ENCODE data around the gene PSMD7.

The PSMD7 gene

GRCh38 chr16:74280448-74280847, 16.2 kb upstream of the PSMD7 start:
- H3F3A ChIP-seq (ENCODE audit: insufficient read depth): no peaks in the 10 kb centered on the region
- TF ChIP-seq EZH2phosphoT487 (conservative IDR thresholded peaks at IDR 0.05; ENCODE audit: low read length): no peak
- no peak for TF ChIP-seq CTCF (IDR thresholded peaks at IDR 0.05; ENCODE audit: insufficient read depth, low read length, poor library complexity, severe bottlenecking)
- H3K36me3 ChIP-seq (ENCODE audit: low read length): no peaks in the 10 kb centered on the region

GRCh38 chr16:74281300-74281699, 15.3 kb upstream of the PSMD7 start:
- Histone ChIP-seq H3K9me2 (replicated peaks; ENCODE audit: insufficient read depth, low read length) (no peaks in the 10 kb centered on the region), H3K27ac (ENCODE audit: low read depth, low read length) (no peak overlapping the region), H3K79me2 (ENCODE audit: insufficient read depth, low read length) (no peaks in the 10 kb centered on the region), H2AFZ (ENCODE audit: low read depth, low read length, severe bottlenecking) (no peak overlapping the region), H4K20me1 (ENCODE audit: low read depth, low read length) (no peaks in the 10 kb centered on the region), H3F3A (ENCODE audit: insufficient read depth) (no peaks in the 10 kb centered on the region), H3K4me2 (ENCODE audit: low read depth, low read length, poor library complexity, severe bottlenecking) (no peak overlapping the region), H3K9ac (ENCODE audit: low read length) (no peak overlapping the region), H3K27me3 (ENCODE audit: low read length) (no peaks in the 10 kb centered on the region), H3K9me3 (ENCODE audit: insufficient read depth, low read length) (no peaks in the 10 kb centered on the region), H3K36me3 (ENCODE audit: low read length) (no peaks in the 10 kb centered on the region), H3K4me3 (ENCODE audit: insufficient read depth, low read length, poor library complexity, severe bottlenecking) (no peak overlapping the region)
- TF ChIP-seq EZH2phosphoT487 (conservative IDR thresholded peaks at IDR 0.05; ENCODE audit: low read length): no peak
- no peak for TF ChIP-seq CTCF (IDR thresholded peaks at IDR 0.05; ENCODE audit: insufficient read depth, low read length, poor library complexity, severe bottlenecking)

More at GRCh38 chr16:74280448-74280847, 16.2 kb upstream of the PSMD7 start:
- Histone ChIP-seq H3K9ac (ENCODE audit: low read length) (no peak overlapping the region), H3K9me3 (ENCODE audit: insufficient read depth, low read length) (no peaks in the 10 kb centered on the region), H2AFZ (ENCODE audit: low read depth, low read length, severe bottlenecking) (no peak overlapping the region), H3K9me2 (replicated peaks; ENCODE audit: insufficient read depth, low read length) (no peaks in the 10 kb centered on the region), H3K79me2 (ENCODE audit: insufficient read depth, low read length) (no peaks in the 10 kb centered on the region), H3K4me3 (ENCODE audit: insufficient read depth, low read length, poor library complexity, severe bottlenecking) (no peak overlapping the region), H3K4me2 (ENCODE audit: low read depth, low read length, poor library complexity, severe bottlenecking) (no peak overlapping the region), H3K27me3 (ENCODE audit: low read length) (no peaks in the 10 kb centered on the region), H3K27ac (ENCODE audit: low read depth, low read length) (no peak overlapping the region), H4K20me1 (ENCODE audit: low read depth, low read length) (no peaks in the 10 kb centered on the region)

- Histone ChIP-seq H4K20me1 (ENCODE audit: low read depth, low read length) (no peaks in the 10 kb centered on the region), H3K79me2 (ENCODE audit: insufficient read depth, low read length) (no peaks in the 10 kb centered on the region), H3K36me3 (ENCODE audit: low read length) (no peaks in the 10 kb centered on the region), H3K9ac (ENCODE audit: low read length) (no peak overlapping the region), H2AFZ (ENCODE audit: low read depth, low read length, severe bottlenecking) (no peak overlapping the region), H3K9me3 (ENCODE audit: insufficient read depth, low read length) (no peaks in the 10 kb centered on the region), H3K4me2 (ENCODE audit: low read depth, low read length, poor library complexity, severe bottlenecking) (no peak overlapping the region), H3K27me3 (ENCODE audit: low read length) (no peaks in the 10 kb centered on the region), H3F3A (ENCODE audit: insufficient read depth) (no peaks in the 10 kb centered on the region), H3K4me3 (ENCODE audit: insufficient read depth, low read length, poor library complexity, severe bottlenecking) (no peak overlapping the region), H3K27ac (ENCODE audit: low read depth, low read length) (no peak overlapping the region), H3K9me2 (replicated peaks; ENCODE audit: insufficient read depth, low read length) (no peaks in the 10 kb centered on the region)
- no peak for TF ChIP-seq EZH2phosphoT487 (conservative IDR thresholded peaks at IDR 0.05; ENCODE audit: low read length)
- TF ChIP-seq CTCF (IDR thresholded peaks at IDR 0.05; ENCODE audit: insufficient read depth, low read length, poor library complexity, severe bottlenecking): no peak
Observed at GRCh38 chr16:74283716-74284115, 12.9 kb upstream of the PSMD7 start.

Measured in SU-DHL-6 (cell line).